HEK293 (cell line): ENCODE data around the gene RPAP3.

Experiments used
- CTCF ChIA-PET: fragments of 350-600 bp; formaldehyde crosslinking; extraction: SDS; loops from one replicate; lab custom pipeline; 2021; ENCODE audit warnings: antibody characterized with exemption; lab: Yijun Ruan, JAX
- POLR2A ChIA-PET: fragments of 300-600 bp; formaldehyde crosslinking; extraction: SDS; loops from one replicate; lab custom pipeline; 2020; ENCODE audit warnings: antibody characterized with exemption, inconsistent platforms; lab: Yijun Ruan, JAX
- H3K27ac ChIP-seq: fragments of 200-500 bp; sonication (Bioruptor generic); 2 replicates; pipeline ENCODE4 v1.5.1; 2014; ENCODE audit warnings: low read depth, low read length, control low read depth, inconsistent platforms; ENCODE audit errors: extremely low read depth
- H3K36me3 ChIP-seq, 2 experiments: fragments of 200-500 bp in 1 of 2; sonication (Bioruptor generic) in 1 of 2; 1 replicate in 1 of 2; 2 replicates in 1 of 2; pipeline ENCODE4 v1.5.1; 2014 to 2017; ENCODE audit warnings: inconsistent platforms in 2 of 2, low read length in 2 of 2; ENCODE audit not compliant: control insufficient read depth in 2 of 2, insufficient read depth in 1 of 2
- H3K4me1 ChIP-seq: fragments of 200-500 bp; sonication (Bioruptor generic); 2 replicates; pipeline ENCODE4 v1.5.1; 2014; ENCODE audit warnings: mild to moderate bottlenecking, low read length, inconsistent platforms; ENCODE audit not compliant: control insufficient read depth, insufficient read depth
- H3K4me3 ChIP-seq: 2 replicates; pipeline ENCODE4 v1.5.1; 2011; ENCODE audit warnings: low read depth, mild to moderate bottlenecking, control low read depth, low read length, moderate library complexity
- H3K9me3 ChIP-seq: fragments of 200-500 bp; sonication (Bioruptor generic); 2 replicates; pipeline ENCODE4 v1.5.1; 2014; ENCODE audit warnings: low read depth, low read length, inconsistent platforms; ENCODE audit not compliant: control insufficient read depth, insufficient read depth
- FEZF1 ChIP-seq: fragments of 450-650 bp; formaldehyde crosslinking; IDR thresholded peaks from 2 replicates; pipeline ENCODE4 v1.5.1; 2016; ENCODE audit warnings: missing biosample characterization, missing genetic modification characterization
- IKZF3 ChIP-seq: fragments of 450-650 bp; IDR thresholded peaks from 2 replicates; pipeline ENCODE4 v1.5.0; 2018; ENCODE audit warnings: missing biosample characterization, mild to moderate bottlenecking, missing genetic modification characterization, moderate library complexity
- WT1 ChIP-seq: fragments of 450-650 bp; formaldehyde crosslinking; IDR thresholded peaks from 2 replicates; pipeline ENCODE4 v1.5.1; 2016; ENCODE audit warnings: missing biosample characterization, missing genetic modification characterization
- ZNF169 ChIP-seq: fragments of 450-650 bp; formaldehyde crosslinking; IDR thresholded peaks from 2 replicates; pipeline ENCODE4 v1.5.1; 2016; ENCODE audit warnings: missing biosample characterization, missing genetic modification characterization
- ZNF24 ChIP-seq: fragments of 450-650 bp; formaldehyde crosslinking; IDR thresholded peaks from 2 replicates; pipeline ENCODE4 v1.5.1; 2016; ENCODE audit warnings: missing biosample characterization, missing genetic modification characterization
- ZNF274 ChIP-seq, 2 experiments: fragments of 200-500 bp in 1 of 2; fragments of 450-650 bp in 1 of 2; sonication (Bioruptor generic) in 1 of 2; formaldehyde crosslinking in 1 of 2; IDR thresholded peaks; 2 replicates each; pipeline versions ENCODE4 v1.5.1 to v1.6.1; 2014 to 2016; ENCODE audit warnings: borderline replicate concordance in 1 of 2, inconsistent platforms in 1 of 2, low read length in 1 of 2, missing biosample characterization in 1 of 2, missing genetic modification characterization in 1 of 2
- ZNF391 ChIP-seq: fragments of 450-650 bp; formaldehyde crosslinking; IDR thresholded peaks from 2 replicates; pipeline ENCODE4 v1.5.1; 2016; ENCODE audit warnings: low read depth, missing biosample characterization, missing genetic modification characterization, borderline replicate concordance
- ZNF529 ChIP-seq: fragments of 450-650 bp; formaldehyde crosslinking; IDR thresholded peaks from 2 replicates; pipeline ENCODE4 v1.5.1; 2017; ENCODE audit warnings: missing genetic modification characterization, missing biosample characterization; ENCODE audit not compliant: insufficient replicate concordance
- ZNF544 ChIP-seq: fragments of 450-650 bp; formaldehyde crosslinking; IDR thresholded peaks from 2 replicates; pipeline ENCODE4 v1.5.0; 2017; ENCODE audit warnings: missing biosample characterization, missing genetic modification characterization
- ZNF585B ChIP-seq: fragments of 450-650 bp; formaldehyde crosslinking; IDR thresholded peaks from 2 replicates; pipeline ENCODE4 v1.5.1; 2016; ENCODE audit warnings: missing biosample characterization, missing genetic modification characterization
- ZNF621 ChIP-seq: fragments of 450-650 bp; formaldehyde crosslinking; IDR thresholded peaks from 2 replicates; pipeline ENCODE4 v1.5.1; 2017; ENCODE audit warnings: missing biosample characterization, missing genetic modification characterization
- ZNF701 ChIP-seq: fragments of 450-650 bp; formaldehyde crosslinking; IDR thresholded peaks from 2 replicates; pipeline ENCODE4 v1.5.1; 2016; ENCODE audit warnings: missing biosample characterization, missing genetic modification characterization
- ZNF777 ChIP-seq: fragments of 450-650 bp; formaldehyde crosslinking; IDR thresholded peaks from 2 replicates; pipeline ENCODE4 v1.5.1; 2017; ENCODE audit warnings: missing biosample characterization, missing genetic modification characterization, borderline replicate concordance
- ZNF792 ChIP-seq: fragments of 450-650 bp; formaldehyde crosslinking; IDR thresholded peaks from 2 replicates; pipeline ENCODE4 v1.5.1; 2016; ENCODE audit warnings: missing biosample characterization, missing genetic modification characterization
- TF ChIP-seq, protein P1 (sequence below): fragments of 450-650 bp; formaldehyde crosslinking; IDR thresholded peaks from 2 replicates; pipeline ENCODE4 v1.5.1; 2016; ENCODE audit warnings: missing biosample characterization, missing genetic modification characterization
- TF ChIP-seq, protein P2 (sequence below): fragments of 450-650 bp; formaldehyde crosslinking; IDR thresholded peaks from 2 replicates; pipeline ENCODE4 v1.5.1; 2016; ENCODE audit warnings: missing biosample characterization, missing genetic modification characterization
- TF ChIP-seq, protein P3 (sequence below): fragments of 450-650 bp; formaldehyde crosslinking; IDR thresholded peaks from 2 replicates; pipeline ENCODE4 v1.5.1; 2016; ENCODE audit warnings: missing biosample characterization, missing genetic modification characterization
- TF ChIP-seq, protein P4 (sequence below): fragments of 450-650 bp; formaldehyde crosslinking; IDR thresholded peaks from 2 replicates; pipeline ENCODE4 v1.5.1; 2016; ENCODE audit warnings: missing biosample characterization, missing genetic modification characterization
- TF ChIP-seq, protein P5 (sequence below): fragments of 450-650 bp; formaldehyde crosslinking; IDR thresholded peaks from 2 replicates; pipeline ENCODE4 v1.5.1; 2016; ENCODE audit warnings: missing biosample characterization, missing genetic modification characterization
- TF ChIP-seq, protein P6 (sequence below): fragments of 450-650 bp; formaldehyde crosslinking; IDR thresholded peaks from 2 replicates; pipeline ENCODE4 v1.5.1; 2016; ENCODE audit warnings: missing biosample characterization, missing genetic modification characterization, borderline replicate concordance

Gene RPAP3

DNA sequence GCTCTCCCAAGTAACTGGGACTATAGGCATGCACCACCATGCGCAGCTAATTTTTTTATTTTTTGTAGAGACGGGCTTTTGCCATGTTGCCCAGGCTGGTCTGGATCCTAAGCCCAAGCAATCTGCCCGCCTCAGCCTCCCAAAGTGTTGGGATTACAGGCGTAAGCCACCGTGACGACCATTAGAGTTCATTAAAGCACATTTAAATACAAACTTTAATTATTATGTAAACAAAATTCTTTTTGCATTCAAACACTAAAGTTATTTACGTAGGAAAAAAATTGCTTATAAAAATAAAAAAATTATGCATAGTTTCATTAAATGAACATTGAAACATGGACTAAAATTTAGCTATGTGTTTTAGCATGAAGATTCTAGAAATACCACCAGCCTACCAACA, 7.2 kb downstream of the RPAP3 start (continued):
- TF ChIP-seq, protein P1, sequence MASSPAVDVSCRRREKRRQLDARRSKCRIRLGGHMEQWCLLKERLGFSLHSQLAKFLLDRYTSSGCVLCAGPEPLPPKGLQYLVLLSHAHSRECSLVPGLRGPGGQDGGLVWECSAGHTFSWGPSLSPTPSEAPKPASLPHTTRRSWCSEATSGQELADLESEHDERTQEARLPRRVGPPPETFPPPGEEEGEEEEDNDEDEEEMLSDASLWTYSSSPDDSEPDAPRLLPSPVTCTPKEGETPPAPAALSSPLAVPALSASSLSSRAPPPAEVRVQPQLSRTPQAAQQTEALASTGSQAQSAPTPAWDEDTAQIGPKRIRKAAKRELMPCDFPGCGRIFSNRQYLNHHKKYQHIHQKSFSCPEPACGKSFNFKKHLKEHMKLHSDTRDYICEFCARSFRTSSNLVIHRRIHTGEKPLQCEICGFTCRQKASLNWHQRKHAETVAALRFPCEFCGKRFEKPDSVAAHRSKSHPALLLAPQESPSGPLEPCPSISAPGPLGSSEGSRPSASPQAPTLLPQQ (tag by site-specific recombination): no peak
- TF ChIP-seq, protein P2, sequence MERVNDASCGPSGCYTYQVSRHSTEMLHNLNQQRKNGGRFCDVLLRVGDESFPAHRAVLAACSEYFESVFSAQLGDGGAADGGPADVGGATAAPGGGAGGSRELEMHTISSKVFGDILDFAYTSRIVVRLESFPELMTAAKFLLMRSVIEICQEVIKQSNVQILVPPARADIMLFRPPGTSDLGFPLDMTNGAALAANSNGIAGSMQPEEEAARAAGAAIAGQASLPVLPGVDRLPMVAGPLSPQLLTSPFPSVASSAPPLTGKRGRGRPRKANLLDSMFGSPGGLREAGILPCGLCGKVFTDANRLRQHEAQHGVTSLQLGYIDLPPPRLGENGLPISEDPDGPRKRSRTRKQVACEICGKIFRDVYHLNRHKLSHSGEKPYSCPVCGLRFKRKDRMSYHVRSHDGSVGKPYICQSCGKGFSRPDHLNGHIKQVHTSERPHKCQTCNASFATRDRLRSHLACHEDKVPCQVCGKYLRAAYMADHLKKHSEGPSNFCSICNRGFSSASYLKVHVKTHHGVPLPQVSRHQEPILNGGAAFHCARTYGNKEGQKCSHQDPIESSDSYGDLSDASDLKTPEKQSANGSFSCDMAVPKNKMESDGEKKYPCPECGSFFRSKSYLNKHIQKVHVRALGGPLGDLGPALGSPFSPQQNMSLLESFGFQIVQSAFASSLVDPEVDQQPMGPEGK (tag by site-specific recombination): no peak
- TF ChIP-seq WT1 (tag by site-specific recombination) (no peak), ZNF585B (tag by site-specific recombination) (no peak), FEZF1 (tag by site-specific recombination) (no peak)

DNA sequence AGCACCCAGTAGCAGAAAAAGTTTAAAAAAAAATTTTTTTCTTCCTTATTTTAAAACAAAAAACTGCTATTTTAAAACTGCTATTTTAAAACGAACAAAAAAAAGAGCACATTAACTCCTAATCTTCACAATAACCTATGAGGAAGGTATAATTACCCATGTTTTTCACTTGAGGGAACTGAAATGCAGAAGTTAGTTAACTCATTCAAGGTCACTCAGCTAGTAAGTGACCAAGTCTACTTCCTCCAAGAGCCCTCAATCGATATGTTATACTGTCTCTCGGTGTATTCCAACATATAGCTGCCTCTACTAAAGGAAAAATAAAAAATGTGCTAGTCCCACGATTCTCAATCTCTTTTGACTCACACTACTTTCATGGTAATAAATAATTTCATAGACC, 7.8 kb downstream of the RPAP3 start:
- ChIA-PET CTCF (interaction anchor here (0.6 to 1.2 kb wide), 3 partner anchors 11 to 61 kb away, joined by 3 to 6 read pairs (median 3); no protein-coding TSS in a partner anchor), POLR2A (interaction anchor here (0.6 kb wide), 1 partner anchor 1885 kb away, joined by 4 read pairs; no protein-coding TSS in a partner anchor)
- peaks cover 59 to 60% of the 10 kb centered on the region in 2 experiments for H3K36me3 ChIP-seq
- H3K9me3 ChIP-seq: no peaks in the 10 kb centered on the region
- no peak overlapping the region for H3K27ac ChIP-seq
- H3K4me1 ChIP-seq: no peaks in the 10 kb centered on the region
- TF ChIP-seq ZNF24 (tag by site-specific recombination) (no peak), ZNF792 (tag by site-specific recombination) (no peak), ZNF274 (IDR thresholded peaks at IDR 0.05; ENCODE audit: low read length) (no peak), ZNF274 (tag by site-specific recombination; IDR thresholded peaks at IDR 0.05; ENCODE audit: borderline replicate concordance) (no peak), ZNF621 (no peak), ZNF544 (tag by site-specific recombination) (no peak)
- TF ChIP-seq, protein P3, sequence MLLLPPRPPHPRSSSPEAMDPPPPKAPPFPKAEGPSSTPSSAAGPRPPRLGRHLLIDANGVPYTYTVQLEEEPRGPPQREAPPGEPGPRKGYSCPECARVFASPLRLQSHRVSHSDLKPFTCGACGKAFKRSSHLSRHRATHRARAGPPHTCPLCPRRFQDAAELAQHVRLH: no peak
- TF ChIP-seq, protein P4, sequence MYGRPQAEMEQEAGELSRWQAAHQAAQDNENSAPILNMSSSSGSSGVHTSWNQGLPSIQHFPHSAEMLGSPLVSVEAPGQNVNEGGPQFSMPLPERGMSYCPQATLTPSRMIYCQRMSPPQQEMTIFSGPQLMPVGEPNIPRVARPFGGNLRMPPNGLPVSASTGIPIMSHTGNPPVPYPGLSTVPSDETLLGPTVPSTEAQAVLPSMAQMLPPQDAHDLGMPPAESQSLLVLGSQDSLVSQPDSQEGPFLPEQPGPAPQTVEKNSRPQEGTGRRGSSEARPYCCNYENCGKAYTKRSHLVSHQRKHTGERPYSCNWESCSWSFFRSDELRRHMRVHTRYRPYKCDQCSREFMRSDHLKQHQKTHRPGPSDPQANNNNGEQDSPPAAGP (tag by site-specific recombination): no peak
- H3K4me3 ChIP-seq: no peak overlapping the region

DNA sequence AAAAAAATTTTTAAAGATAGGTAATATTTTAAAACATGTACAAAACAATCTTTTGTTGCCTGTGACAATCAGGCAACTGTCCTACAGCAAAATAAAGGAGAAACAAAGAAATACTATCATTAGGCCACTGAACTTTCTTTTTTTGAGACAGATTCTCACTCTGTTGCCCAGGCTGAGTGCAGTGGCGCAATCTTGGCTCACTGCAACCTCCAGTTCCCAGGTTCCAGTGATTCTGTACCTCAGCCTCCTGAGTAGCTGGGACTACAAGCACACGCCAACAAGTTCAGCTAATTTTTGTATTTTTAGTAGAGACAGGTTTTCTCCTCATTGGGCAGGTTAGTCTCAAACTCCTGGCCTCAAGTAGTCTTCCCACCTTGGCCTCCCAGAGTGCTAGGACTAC, 16.6 kb downstream of the RPAP3 start:
- CTCF ChIA-PET: interaction anchor here (0.6 to 1.1 kb wide), 4 partner anchors 24 to 618 kb away, joined by 3 to 5 read pairs (median 4); no protein-coding TSS in a partner anchor
- H3K4me3 ChIP-seq: no peak overlapping the region
- H3K36me3 ChIP-seq: peaks cover 44 to 67% of the 10 kb centered on the region in 2 experiments
- no peaks in the 10 kb centered on the region for H3K4me1 ChIP-seq
- POLR2A ChIA-PET: no interaction called here
- H3K27ac ChIP-seq: no peak overlapping the region
- H3K9me3 ChIP-seq: no peaks in the 10 kb centered on the region
- TF ChIP-seq ZNF391 (tag by site-specific recombination): no peak
- no peak for TF ChIP-seq IKZF3 (tag by site-specific recombination)
- no peak for TF ChIP-seq ZNF529 (tag by site-specific recombination)
- TF ChIP-seq, protein P5, sequence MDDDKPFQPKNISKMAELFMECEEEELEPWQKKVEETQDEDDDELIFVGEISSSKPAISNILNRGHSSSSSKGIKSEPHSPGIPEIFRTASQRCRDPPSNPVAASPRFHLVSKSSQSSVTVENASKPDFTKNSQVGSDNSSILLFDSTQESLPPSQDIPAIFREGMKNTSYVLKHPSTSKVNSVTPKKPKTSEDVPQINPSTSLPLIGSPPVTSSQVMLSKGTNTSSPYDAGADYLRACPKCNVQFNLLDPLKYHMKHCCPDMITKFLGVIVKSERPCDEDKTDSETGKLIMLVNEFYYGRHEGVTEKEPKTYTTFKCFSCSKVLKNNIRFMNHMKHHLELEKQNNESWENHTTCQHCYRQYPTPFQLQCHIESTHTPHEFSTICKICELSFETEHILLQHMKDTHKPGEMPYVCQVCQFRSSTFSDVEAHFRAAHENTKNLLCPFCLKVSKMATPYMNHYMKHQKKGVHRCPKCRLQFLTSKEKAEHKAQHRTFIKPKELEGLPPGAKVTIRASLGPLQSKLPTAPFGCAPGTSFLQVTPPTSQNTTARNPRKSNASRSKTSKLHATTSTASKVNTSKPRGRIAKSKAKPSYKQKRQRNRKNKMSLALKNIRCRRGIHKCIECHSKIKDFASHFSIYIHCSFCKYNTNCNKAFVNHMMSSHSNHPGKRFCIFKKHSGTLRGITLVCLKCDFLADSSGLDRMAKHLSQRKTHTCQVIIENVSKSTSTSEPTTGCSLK (tag by site-specific recombination): no peak
- TF ChIP-seq, protein P6, sequence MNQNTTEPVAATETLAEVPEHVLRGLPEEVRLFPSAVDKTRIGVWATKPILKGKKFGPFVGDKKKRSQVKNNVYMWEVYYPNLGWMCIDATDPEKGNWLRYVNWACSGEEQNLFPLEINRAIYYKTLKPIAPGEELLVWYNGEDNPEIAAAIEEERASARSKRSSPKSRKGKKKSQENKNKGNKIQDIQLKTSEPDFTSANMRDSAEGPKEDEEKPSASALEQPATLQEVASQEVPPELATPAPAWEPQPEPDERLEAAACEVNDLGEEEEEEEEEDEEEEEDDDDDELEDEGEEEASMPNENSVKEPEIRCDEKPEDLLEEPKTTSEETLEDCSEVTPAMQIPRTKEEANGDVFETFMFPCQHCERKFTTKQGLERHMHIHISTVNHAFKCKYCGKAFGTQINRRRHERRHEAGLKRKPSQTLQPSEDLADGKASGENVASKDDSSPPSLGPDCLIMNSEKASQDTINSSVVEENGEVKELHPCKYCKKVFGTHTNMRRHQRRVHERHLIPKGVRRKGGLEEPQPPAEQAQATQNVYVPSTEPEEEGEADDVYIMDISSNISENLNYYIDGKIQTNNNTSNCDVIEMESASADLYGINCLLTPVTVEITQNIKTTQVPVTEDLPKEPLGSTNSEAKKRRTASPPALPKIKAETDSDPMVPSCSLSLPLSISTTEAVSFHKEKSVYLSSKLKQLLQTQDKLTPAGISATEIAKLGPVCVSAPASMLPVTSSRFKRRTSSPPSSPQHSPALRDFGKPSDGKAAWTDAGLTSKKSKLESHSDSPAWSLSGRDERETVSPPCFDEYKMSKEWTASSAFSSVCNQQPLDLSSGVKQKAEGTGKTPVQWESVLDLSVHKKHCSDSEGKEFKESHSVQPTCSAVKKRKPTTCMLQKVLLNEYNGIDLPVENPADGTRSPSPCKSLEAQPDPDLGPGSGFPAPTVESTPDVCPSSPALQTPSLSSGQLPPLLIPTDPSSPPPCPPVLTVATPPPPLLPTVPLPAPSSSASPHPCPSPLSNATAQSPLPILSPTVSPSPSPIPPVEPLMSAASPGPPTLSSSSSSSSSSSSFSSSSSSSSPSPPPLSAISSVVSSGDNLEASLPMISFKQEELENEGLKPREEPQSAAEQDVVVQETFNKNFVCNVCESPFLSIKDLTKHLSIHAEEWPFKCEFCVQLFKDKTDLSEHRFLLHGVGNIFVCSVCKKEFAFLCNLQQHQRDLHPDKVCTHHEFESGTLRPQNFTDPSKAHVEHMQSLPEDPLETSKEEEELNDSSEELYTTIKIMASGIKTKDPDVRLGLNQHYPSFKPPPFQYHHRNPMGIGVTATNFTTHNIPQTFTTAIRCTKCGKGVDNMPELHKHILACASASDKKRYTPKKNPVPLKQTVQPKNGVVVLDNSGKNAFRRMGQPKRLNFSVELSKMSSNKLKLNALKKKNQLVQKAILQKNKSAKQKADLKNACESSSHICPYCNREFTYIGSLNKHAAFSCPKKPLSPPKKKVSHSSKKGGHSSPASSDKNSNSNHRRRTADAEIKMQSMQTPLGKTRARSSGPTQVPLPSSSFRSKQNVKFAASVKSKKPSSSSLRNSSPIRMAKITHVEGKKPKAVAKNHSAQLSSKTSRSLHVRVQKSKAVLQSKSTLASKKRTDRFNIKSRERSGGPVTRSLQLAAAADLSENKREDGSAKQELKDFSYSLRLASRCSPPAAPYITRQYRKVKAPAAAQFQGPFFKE (tag by site-specific recombination): no peak
- TF ChIP-seq ZNF777: no peak
- TF ChIP-seq ZNF169 (tag by site-specific recombination): no peak
- TF ChIP-seq ZNF701: no peak
